Endodermal cell (in vitro differentiated cells): ENCODE measurements around the gene ALOX5AP. TPM values are rescaled to one million over a fixed set of nuclear protein-coding genes. Genes with fewer than 3 reads are reported as not detected.

Experiments
- DNase-seq: peaks from one replicate; pipeline ENCODE4 v3.0.0-alpha.2; 2017
- H3K27ac ChIP-seq: 2 replicates; pipeline ENCODE4 v1.5.1; 2013; ENCODE audit warnings: mild to moderate bottlenecking, low read depth, low read length, moderate library complexity
- H3K27me3 ChIP-seq: 2 replicates; pipeline ENCODE4 v1.6.1; 2013; ENCODE audit warnings: mild to moderate bottlenecking, low read length, moderate library complexity; ENCODE audit not compliant: insufficient read depth, control insufficient read depth, poor library complexity, severe bottlenecking
- H3K36me3 ChIP-seq: 2 replicates; pipeline ENCODE4 v1.7.0; 2013; ENCODE audit warnings: mild to moderate bottlenecking, low read length, moderate library complexity; ENCODE audit not compliant: control insufficient read depth, insufficient read depth
- H3K4me1 ChIP-seq: one replicate; pipeline ENCODE4 v1.7.0; 2013; ENCODE audit warnings: low read length; ENCODE audit not compliant: control insufficient read depth, insufficient read depth
- H3K4me3 ChIP-seq: 2 replicates; pipeline ENCODE4 v1.5.1; 2013; ENCODE audit warnings: mild to moderate bottlenecking, low read length, moderate library complexity
- H3K9ac ChIP-seq: 2 replicates; pipeline ENCODE4 v1.6.1; 2013; ENCODE audit warnings: mild to moderate bottlenecking, low read length, moderate library complexity; ENCODE audit not compliant: poor library complexity, severe bottlenecking; ENCODE audit errors: extremely low read depth
- H3K9me3 ChIP-seq: 2 replicates; pipeline ENCODE4 v1.6.1; 2013; ENCODE audit warnings: mild to moderate bottlenecking, low read length, moderate library complexity; ENCODE audit not compliant: control insufficient read depth
- H3K27ac Mint-ChIP-seq: 2 replicates; pipeline ENCODE4 v1.8.0; 2020; ENCODE audit warnings: mixed read lengths
- H3K27me3 Mint-ChIP-seq: 2 replicates; pipeline ENCODE4 v1.8.0; 2021; ENCODE audit warnings: mild to moderate bottlenecking, mixed read lengths; ENCODE audit not compliant: insufficient read depth
- H3K36me3 Mint-ChIP-seq: 2 replicates; pipeline ENCODE4 v1.8.0; 2020; ENCODE audit warnings: low read depth, mixed read lengths
- H3K4me1 Mint-ChIP-seq: 2 replicates; pipeline ENCODE4 v1.8.0; 2020; ENCODE audit warnings: mixed read lengths
- H3K4me3 Mint-ChIP-seq: 2 replicates; pipeline ENCODE4 v1.8.0; 2020; ENCODE audit warnings: mild to moderate bottlenecking, moderate library complexity, mixed read lengths
- H3K9me3 Mint-ChIP-seq: 2 replicates; pipeline ENCODE4 v1.8.0; 2020; ENCODE audit warnings: mild to moderate bottlenecking, mixed read lengths
- CTCF ChIP-seq: fragments of 200-600 bp; sonication (generic); conservative IDR thresholded peaks from 2 replicates; pipeline ENCODE4 v1.5.0; 2021; ENCODE audit warnings: antibody characterized with exemption, mild to moderate bottlenecking
- WGBS, 2 experiments: methylation state at CpG; one replicate each; pipeline versions ENCODE4 v1.1.5 to v1.1.7; 2013; ENCODE audit warnings: missing lambda C conversion rate in 2 of 2, mixed read lengths in 1 of 2; ENCODE audit not compliant: insufficient coverage in 1 of 2, insufficient read length in 1 of 2; 5-methylcytosine and 5-hydroxymethylcytosine counted together
- total RNA-seq, 2 donors: library from RNA; stranded (reverse); fragmentation: NEBNext Ultra II Directional in 1 of 2; extraction: Animal tissue kit (Norgen Biotek cat#: 25700) in 1 of 2; gene quantifications; 2 replicates in 1 of 2; 3 replicates in 1 of 2; pipeline ENCODE4 v1.2.1, GENCODE V29; 2021

Gene ALOX5AP
- total RNA-seq, 2 donors from 2014 or later = not detected

GRCh38 chr13:30773561-30773960 is 38.2 kb downstream of the ALOX5AP start:
- Histone ChIP-seq H3K27ac (no peak overlapping the region), H3K9ac (no peak overlapping the region), H3K36me3 (no peaks in the 10 kb centered on the region), H3K27me3 (no peaks in the 10 kb centered on the region), H3K4me1 (no peaks in the 10 kb centered on the region), H3K4me3 (no peak overlapping the region), H3K9me3 (peaks cover 11% of the 10 kb centered on the region)
- no peaks in the 10 kb centered on the region for H3K9me3 Mint-ChIP-seq
- H3K4me3 Mint-ChIP-seq = no peak overlapping the region
- no peak for TF ChIP-seq CTCF
- no peak for DNase-seq
- H3K4me1 Mint-ChIP-seq = no peaks in the 10 kb centered on the region
- H3K27ac Mint-ChIP-seq = no peak overlapping the region
- H3K36me3 Mint-ChIP-seq = no peaks in the 10 kb centered on the region
- H3K27me3 Mint-ChIP-seq = no peaks in the 10 kb centered on the region

GRCh38 chr13:30774214-30774730 is 38.9 kb downstream of the ALOX5AP start:
- Mint-ChIP-seq H3K36me3 (no peaks in the 10 kb centered on the region), H3K27ac (no peak overlapping the region), H3K4me1 (no peaks in the 10 kb centered on the region), H3K4me3 (no peak overlapping the region), H3K27me3 (no peaks in the 10 kb centered on the region), H3K9me3 (no peaks in the 10 kb centered on the region)
- 89 to 94% methylated on average over 6 to 8 of the region's 8 CpGs for WGBS, 2 experiments
- H3K27ac ChIP-seq = no peak overlapping the region
- TF ChIP-seq CTCF = no peak
- no peaks in the 10 kb centered on the region for H3K4me1 ChIP-seq
- DNase-seq = no peak
- H3K36me3 ChIP-seq = no peaks in the 10 kb centered on the region
- H3K9me3 ChIP-seq = peaks cover 11% of the 10 kb centered on the region
- no peak overlapping the region for H3K4me3 ChIP-seq
- no peak overlapping the region for H3K9ac ChIP-seq
- H3K27me3 ChIP-seq = no peaks in the 10 kb centered on the region

- TF ChIP-seq CTCF = no peak
- Histone ChIP-seq H3K36me3 (no peaks in the 10 kb centered on the region), H3K4me1 (peaks cover 7% of the 10 kb centered on the region), H3K9ac (no peak overlapping the region), H3K4me3 (no peak overlapping the region), H3K27ac (no peak overlapping the region), H3K9me3 (peaks cover 7% of the 10 kb centered on the region), H3K27me3 (no peaks in the 10 kb centered on the region)
- no peak overlapping the region for H3K4me3 Mint-ChIP-seq
- H3K27ac Mint-ChIP-seq = no peak overlapping the region
- DNase-seq = no peak
- peaks cover 3% of the 10 kb centered on the region for H3K9me3 Mint-ChIP-seq
- no peaks in the 10 kb centered on the region for H3K36me3 Mint-ChIP-seq
- WGBS, 2 experiments = 98% methylated on average over 2 of the region's 2 CpGs; no CpG with 5 or more reads in 1 of the 2 experiments
- no peaks in the 10 kb centered on the region for H3K27me3 Mint-ChIP-seq
- H3K4me1 Mint-ChIP-seq = peaks cover 6% of the 10 kb centered on the region
Observed at GRCh38 chr13:30776661-30777060, 41.3 kb downstream of the ALOX5AP start.
